Prostate gland (tissue), 2 donors: ENCODE results near the gene PTPRK. TPM values are rescaled to one million over a fixed set of nuclear protein-coding genes. Genes with fewer than 3 reads are reported as not detected.
"Not testable (repeated sequence)": the region's sequence is repeated elsewhere in the genome, so short reads cannot be mapped to it uniquely, and the experiment has no call there.

Source experiments
- DNase-seq: peaks from one replicate; pipeline ENCODE4 v3.0.0-alpha.2; 2019; ENCODE audit warnings: low spot score
- H3K27ac ChIP-seq, 2 donors: fragments of 200-600 bp; sonication (generic); 2 replicates each; pipeline ENCODE4 v1.5.1; 2017 to 2019
- H3K27me3 ChIP-seq: fragments of 200-600 bp; sonication (generic); replicated peaks from 2 replicates; pipeline ENCODE4 v1.5.1; 2019; ENCODE audit not compliant: insufficient read depth
- H3K36me3 ChIP-seq, 2 donors: fragments of 200-600 bp; sonication (generic); 1 replicate in 1 of 2; 2 replicates in 1 of 2; pipeline versions ENCODE4 v1.5.1 to v1.8.1; 2017 to 2019
- H3K4me1 ChIP-seq: fragments of 200-600 bp; sonication (generic); replicated peaks from 2 replicates; pipeline ENCODE4 v1.5.1; 2019
- H3K4me3 ChIP-seq, 2 donors: fragments of 200-600 bp; sonication (generic); 2 replicates each; pipeline ENCODE4 v1.5.1; 2017 to 2019
- H3K9me3 ChIP-seq: fragments of 200-600 bp; sonication (generic); 2 replicates; pipeline ENCODE4 v1.5.1; 2017
- CTCF ChIP-seq, 4 experiments: fragments of 200-600 bp in 2 of 4; fragments of 450-650 bp in 2 of 4; sonication (generic) in 2 of 4; IDR thresholded peaks; 1 replicate in 3 of 4; 2 replicates in 1 of 4; pipeline ENCODE4 v1.5.1; 2016 to 2019; ENCODE audit warnings: antibody characterized with exemption in 4 of 4, mild to moderate bottlenecking in 2 of 4, moderate library complexity in 2 of 4
- POLR2A ChIP-seq: fragments of 450-650 bp; IDR thresholded peaks from one replicate; pipeline ENCODE4 v1.6.1; 2016; ENCODE audit warnings: antibody characterized with exemption, mild to moderate bottlenecking
- POLR2AphosphoS5 ChIP-seq: sonication (generic); formaldehyde crosslinking; IDR thresholded peaks from one replicate; pipeline ENCODE4 v1.6.1; 2017; ENCODE audit warnings: antibody characterized with exemption
- WGBS: methylation state at CpG from one replicate; pipeline ENCODE4 v1.1.5; 2018; 5-methylcytosine and 5-hydroxymethylcytosine counted together
- intact Hi-C: fragments of 100-400 bp; cut with DNase I; formaldehyde crosslinking; loops from one replicate; pipeline ENCODE4 v1.14.2; 2022
- total RNA-seq, 2 donors: library from RNA; depleted of rRNA; stranded (reverse); fragments of >200 nt; gene quantifications; one replicate each; pipeline ENCODE4 v1.1.0, GENCODE V29; 2016

Gene PTPRK
- total RNA-seq, 2 donors from 2014 or later = 32.0 to 64.6 TPM

GRCh38 chr6:127933852-127934840, 586.3 kb downstream of the PTPRK start:
- intact Hi-C loops = no loop called here
- no peaks in the 10 kb centered on the region for H3K36me3 ChIP-seq
- TF ChIP-seq POLR2A = no peak
- TF ChIP-seq POLR2AphosphoS5 = no peak
- TF ChIP-seq CTCF (IDR thresholded peaks at IDR 0.05) = no peak
- no peak overlapping the region for H3K4me3 ChIP-seq
- no peaks in the 10 kb centered on the region for H3K9me3 ChIP-seq
- no peaks in the 10 kb centered on the region for H3K4me1 ChIP-seq
- H3K27me3 ChIP-seq = no peaks in the 10 kb centered on the region
- WGBS = 88% methylated on average over 7 of the region's 7 CpGs
- DNase-seq = no peak
- H3K27ac ChIP-seq = no peak overlapping the region

- H3K27ac ChIP-seq = no peak overlapping the region
- no peaks in the 10 kb centered on the region for H3K9me3 ChIP-seq
- no peaks in the 10 kb centered on the region for H3K36me3 ChIP-seq
- 95% methylated on average over 1 of the region's 1 CpG for WGBS
- H3K27me3 ChIP-seq = no peaks in the 10 kb centered on the region
- no peak for DNase-seq
- H3K4me3 ChIP-seq = no peak overlapping the region
- H3K4me1 ChIP-seq = no peaks in the 10 kb centered on the region
- TF ChIP-seq POLR2AphosphoS5 = no peak
- TF ChIP-seq POLR2A = no peak
- TF ChIP-seq CTCF (IDR thresholded peaks at IDR 0.05) = no peak
- intact Hi-C loops = no loop called here
Measured at GRCh38 chr6:127933137-127933536, 587.3 kb downstream of the PTPRK start.

- intact Hi-C loops = no loop called here
Measured at GRCh38 chr6:127932708-127933107, 587.7 kb downstream of the PTPRK start.

GRCh38 chr6:127926441-127926840, 594.0 kb downstream of the PTPRK start:
- 93% methylated on average over 10 of the region's 10 CpGs for WGBS
- DNase-seq, H3K4me1 ChIP-seq, H3K4me3 ChIP-seq, intact Hi-C loops, H3K27me3 ChIP-seq, H3K9me3 ChIP-seq, H3K36me3 ChIP-seq, H3K27ac ChIP-seq: not testable (repeated sequence)

More at GRCh38 chr6:127932708-127933107, 587.7 kb downstream of the PTPRK start:
- WGBS = 92% methylated on average over 5 of the region's 5 CpGs
- no peak for DNase-seq
- Histone ChIP-seq H3K4me3 (no peak overlapping the region), H3K27me3 (no peaks in the 10 kb centered on the region), H3K4me1 (no peaks in the 10 kb centered on the region), H3K36me3 (no peaks in the 10 kb centered on the region), H3K9me3 (no peaks in the 10 kb centered on the region), H3K27ac (no peak overlapping the region)
- TF ChIP-seq POLR2A (no peak), CTCF (IDR thresholded peaks at IDR 0.05) (no peak), POLR2AphosphoS5 (no peak)

- TF ChIP-seq CTCF (IDR thresholded peaks at IDR 0.05) = no peak
- no peak for TF ChIP-seq POLR2A
- no peak for TF ChIP-seq POLR2AphosphoS5
Measured at GRCh38 chr6:127924440-127924839, 596.0 kb downstream of the PTPRK start.

More at GRCh38 chr6:127924440-127924839, 596.0 kb downstream of the PTPRK start:
- DNase-seq = no peak
- no peaks in the 10 kb centered on the region for H3K4me1 ChIP-seq
- no peaks in the 10 kb centered on the region for H3K9me3 ChIP-seq
- no peak overlapping the region for H3K4me3 ChIP-seq
- H3K27ac ChIP-seq = no peak overlapping the region
- no peaks in the 10 kb centered on the region for H3K27me3 ChIP-seq
- intact Hi-C loops = no loop called here
- H3K36me3 ChIP-seq = no peaks in the 10 kb centered on the region
- 97% methylated on average over 2 of the region's 2 CpGs for WGBS
